GM12874 (cell line): ENCODE results near the gene RNF175.
A peak's percentile ranks its signal among the peaks of the same experiment; 100 is the strongest.

Experiments used
- CTCF ChIP-seq: IDR thresholded peaks from 2 replicates; pipeline ENCODE4 v1.5.1; 2011; ENCODE audit warnings: low read depth, mild to moderate bottlenecking, control low read depth, low read length, moderate library complexity; ENCODE audit not compliant: insufficient read depth

Gene RNF175

GRCh38 chr4:153773236-153773690, 13.4 kb upstream of the RNF175 start:
- no peak for TF ChIP-seq CTCF

- no peak for TF ChIP-seq CTCF
These were observed 11.2 kb upstream of the RNF175 start for GRCh38 chr4:153771046-153771445.

GRCh38 chr4:153766758-153767157, 6.9 kb upstream of the RNF175 start:
- no peak for TF ChIP-seq CTCF

- TF ChIP-seq CTCF, result no peak
These were observed 6.1 kb upstream of the RNF175 start for GRCh38 chr4:153765894-153766293.

GRCh38 chr4:153764601-153765368, 5.0 kb upstream of the RNF175 start:
- no peak for TF ChIP-seq CTCF

- TF ChIP-seq CTCF, result peak; percentile 18; the same call in 1 of the 2 replicates
These were observed 3.6 kb upstream of the RNF175 start for GRCh38 chr4:153763404-153763803.

- TF ChIP-seq CTCF, result no peak
These were observed 977 bp downstream of the RNF175 start for GRCh38 chr4:153758688-153759406.
